Measurements from ENCODE around the gene TBP.

DNA sequence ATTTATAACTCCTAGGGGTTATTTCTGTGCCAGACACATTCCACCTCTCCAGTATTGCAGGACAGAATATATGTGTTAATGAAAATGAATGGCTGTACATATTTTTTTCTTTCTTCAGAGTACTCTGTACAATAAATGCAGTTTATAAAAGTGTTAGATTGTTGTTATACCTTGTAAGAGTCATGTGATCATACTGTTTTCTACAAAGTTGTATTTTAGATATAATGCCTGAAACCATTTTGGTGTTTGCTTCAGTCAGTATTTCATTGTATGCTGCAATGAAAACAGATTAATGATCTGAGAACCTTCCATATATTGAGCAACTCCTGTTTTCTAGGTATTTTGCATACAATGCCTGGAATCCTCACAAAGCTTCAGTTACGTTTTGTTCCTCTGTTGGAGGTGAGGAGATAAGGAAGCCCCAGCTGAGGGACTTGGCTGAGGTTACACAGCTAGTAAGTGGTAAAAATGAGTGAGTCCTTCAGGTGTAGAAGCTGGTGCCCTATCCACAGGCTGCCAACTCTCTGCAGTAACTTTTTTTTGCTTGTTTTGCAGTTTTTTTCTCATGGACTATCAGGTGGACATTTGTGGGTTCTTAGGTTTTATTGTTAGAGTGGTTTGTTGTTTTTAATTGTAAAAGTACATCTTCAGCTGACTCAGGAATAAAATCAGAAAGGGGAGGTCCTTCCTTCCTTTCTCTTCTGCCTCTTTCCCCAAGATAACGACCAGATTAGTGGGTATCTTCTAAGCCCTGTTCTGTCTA, 18.7 kb downstream of the TBP start:
- TF ChIP-seq EZH2 (IDR thresholded peaks at IDR 0.05; ENCODE audit: borderline replicate concordance, low read depth, low read length, severe bottlenecking), result no peak
- TF ChIP-seq, protein P1, sequence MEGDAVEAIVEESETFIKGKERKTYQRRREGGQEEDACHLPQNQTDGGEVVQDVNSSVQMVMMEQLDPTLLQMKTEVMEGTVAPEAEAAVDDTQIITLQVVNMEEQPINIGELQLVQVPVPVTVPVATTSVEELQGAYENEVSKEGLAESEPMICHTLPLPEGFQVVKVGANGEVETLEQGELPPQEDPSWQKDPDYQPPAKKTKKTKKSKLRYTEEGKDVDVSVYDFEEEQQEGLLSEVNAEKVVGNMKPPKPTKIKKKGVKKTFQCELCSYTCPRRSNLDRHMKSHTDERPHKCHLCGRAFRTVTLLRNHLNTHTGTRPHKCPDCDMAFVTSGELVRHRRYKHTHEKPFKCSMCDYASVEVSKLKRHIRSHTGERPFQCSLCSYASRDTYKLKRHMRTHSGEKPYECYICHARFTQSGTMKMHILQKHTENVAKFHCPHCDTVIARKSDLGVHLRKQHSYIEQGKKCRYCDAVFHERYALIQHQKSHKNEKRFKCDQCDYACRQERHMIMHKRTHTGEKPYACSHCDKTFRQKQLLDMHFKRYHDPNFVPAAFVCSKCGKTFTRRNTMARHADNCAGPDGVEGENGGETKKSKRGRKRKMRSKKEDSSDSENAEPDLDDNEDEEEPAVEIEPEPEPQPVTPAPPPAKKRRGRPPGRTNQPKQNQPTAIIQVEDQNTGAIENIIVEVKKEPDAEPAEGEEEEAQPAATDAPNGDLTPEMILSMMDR (IDR thresholded peaks at IDR 0.05; ENCODE audit: borderline replicate concordance, extremely low read depth, low read length, poor library complexity, severe bottlenecking), result no peak
